ENCODE measurements around the gene EPN3.

EPN3 gene

DNA sequence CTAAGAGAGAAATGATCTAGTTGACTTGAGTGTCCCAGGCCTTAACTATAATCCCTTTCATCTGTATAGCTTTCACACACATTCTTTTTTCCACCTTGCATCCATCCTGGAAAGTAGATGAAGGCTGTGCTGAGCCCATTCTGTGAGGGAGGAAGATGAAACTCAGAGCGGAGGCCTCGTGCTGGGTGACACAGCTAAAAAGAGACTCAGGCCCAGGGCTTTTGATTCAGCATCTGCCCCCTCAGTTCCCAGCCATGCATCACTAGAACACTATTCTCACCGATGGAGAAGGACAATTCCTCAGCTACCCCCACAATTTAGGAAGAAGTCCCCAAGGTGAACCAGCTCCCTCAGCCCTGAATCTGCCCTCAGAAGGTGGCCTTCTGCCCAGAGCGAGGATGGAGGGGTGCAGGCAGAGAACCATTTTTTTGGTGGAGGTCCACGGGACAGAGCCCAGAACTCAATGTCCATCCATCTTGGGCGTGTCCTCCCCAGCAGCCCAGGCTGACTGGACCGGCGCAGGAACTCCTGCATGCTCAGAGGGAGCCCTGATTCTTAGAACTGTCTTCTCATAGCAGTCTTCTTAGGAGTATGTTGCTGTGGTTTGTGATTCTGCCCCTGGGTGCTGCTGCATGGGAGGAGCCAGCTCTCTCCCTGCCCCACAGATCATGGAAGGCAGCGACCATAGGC lies 30.1 kb upstream of the EPN3 start:
- no peak overlapping the region for H3K9ac ChIP-seq
- H3K4me1 ChIP-seq, result peaks cover 8% of the 10 kb centered on the region
- H3K4me2 ChIP-seq (ENCODE audit: low read length), result no peak overlapping the region
- no peaks in the 10 kb centered on the region for H3K79me2 ChIP-seq
- H3K27me3 ChIP-seq (ENCODE audit: control insufficient read depth, insufficient read depth, low read length), result no peaks in the 10 kb centered on the region
- TF ChIP-seq CTCF (IDR thresholded peaks at IDR 0.05), result no peak
- no peak overlapping the region for H2AFZ ChIP-seq
- no peak overlapping the region for H3K4me3 ChIP-seq (ENCODE audit: low read depth, low read length)
- H3K9me3 ChIP-seq (ENCODE audit: control insufficient read depth, low read length), result no peaks in the 10 kb centered on the region
- H3K36me3 ChIP-seq (ENCODE audit: control insufficient read depth, insufficient read depth, low read length), result no peaks in the 10 kb centered on the region
- no peak overlapping the region for H3K27ac ChIP-seq

- Histone ChIP-seq H3K9me3 (ENCODE audit: control insufficient read depth, low read length) (no peaks in the 10 kb centered on the region), H2AFZ (no peak overlapping the region), H3K27me3 (ENCODE audit: control insufficient read depth, insufficient read depth, low read length) (no peaks in the 10 kb centered on the region), H3K79me2 (no peaks in the 10 kb centered on the region), H3K4me3 (ENCODE audit: low read depth, low read length) (no peak overlapping the region), H3K27ac (no peak overlapping the region), H3K4me2 (ENCODE audit: low read length) (no peak overlapping the region), H3K4me1 (peaks cover 26% of the 10 kb centered on the region), H3K36me3 (ENCODE audit: control insufficient read depth, insufficient read depth, low read length) (no peaks in the 10 kb centered on the region), H3K9ac (no peak overlapping the region)
- TF ChIP-seq CTCF (IDR thresholded peaks at IDR 0.05), result no peak
Observed at GRCh38 chr17:50505591-50506130, 26.9 kb upstream of the EPN3 start.

DNA sequence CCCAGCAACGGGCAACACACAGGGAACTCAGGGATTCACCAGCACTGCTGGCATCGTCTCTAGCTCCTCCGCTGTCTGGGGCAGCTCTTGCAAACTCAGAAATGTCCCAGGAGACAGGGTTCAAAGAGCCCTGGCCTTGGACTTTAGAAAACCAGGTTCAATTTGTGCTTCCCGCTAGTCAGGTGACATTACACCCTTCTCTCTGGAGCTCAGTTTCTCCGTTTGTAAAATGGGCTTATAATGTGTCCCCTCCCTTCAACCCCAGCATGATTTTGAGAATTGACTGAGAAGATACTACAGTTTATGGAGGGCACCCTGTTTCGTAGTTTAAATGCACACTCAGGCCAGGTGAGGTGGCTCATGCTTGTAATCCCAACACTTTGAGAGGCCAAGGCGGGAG lies 26.2 kb upstream of the EPN3 start:
- Histone ChIP-seq H3K27me3 (ENCODE audit: control insufficient read depth, insufficient read depth, low read length) (no peaks in the 10 kb centered on the region), H3K4me2 (ENCODE audit: low read length) (no peak overlapping the region), H3K4me3 (ENCODE audit: low read depth, low read length) (no peak overlapping the region), H3K27ac (no peak overlapping the region), H3K9ac (no peak overlapping the region), H3K4me1 (peaks cover 29% of the 10 kb centered on the region), H3K9me3 (ENCODE audit: control insufficient read depth, low read length) (no peaks in the 10 kb centered on the region), H3K79me2 (no peaks in the 10 kb centered on the region), H3K36me3 (ENCODE audit: control insufficient read depth, insufficient read depth, low read length) (no peaks in the 10 kb centered on the region), H2AFZ (no peak overlapping the region)
- no peak for TF ChIP-seq CTCF (IDR thresholded peaks at IDR 0.05)

- H3K4me3 ChIP-seq (ENCODE audit: low read depth, low read length), result peak within 1 kb of the TSS; percentile 51
- H3K79me2 ChIP-seq, result no peaks in the 10 kb centered on the region
- peaks cover 40% of the 10 kb centered on the region for H3K4me1 ChIP-seq
- no peaks in the 10 kb centered on the region for H3K27me3 ChIP-seq (ENCODE audit: control insufficient read depth, insufficient read depth, low read length)
- H3K36me3 ChIP-seq (ENCODE audit: control insufficient read depth, insufficient read depth, low read length), result no peaks in the 10 kb centered on the region
- H3K27ac ChIP-seq, result peak within 1 kb of the TSS; percentile 89
- peak within 1 kb of the TSS; percentile 50 for H3K4me2 ChIP-seq (ENCODE audit: low read length)
- H2AFZ ChIP-seq, result peak within 1 kb of the TSS; percentile 67
- H3K9me3 ChIP-seq (ENCODE audit: control insufficient read depth, low read length), result no peaks in the 10 kb centered on the region
- no peak for TF ChIP-seq CTCF (IDR thresholded peaks at IDR 0.05)
- H3K9ac ChIP-seq, result no peak within 1 kb of the TSS
Observed at GRCh38 chr17:50507871-50508572, 24.5 kb upstream of the EPN3 start, which contains the start of gene MYCBPAP. Gene MYCBPAP, plus strand, starts transcription at chr17:50508439. Its CDS starts 236 bp downstream, at chr17:50508675.

All from parathyroid adenoma (tissue), 2 donors.